HG02840 (cell line): ENCODE measurements around the gene TNNI3.
"Not testable (repeated sequence)": the region's sequence is repeated elsewhere in the genome, so short reads cannot be mapped to it uniquely, and the experiment has no call there.

Experiments
- ATAC-seq: cut with Tn5 transposase; IDR thresholded peaks from one replicate; pipeline ENCODE4 v1.9.1; 2021; ENCODE audit warnings: mild to moderate bottlenecking, moderate library complexity, moderate number of reproducible peaks; ENCODE audit not compliant: unreplicated experiment, low FRiP score

The TNNI3 gene

DNA sequence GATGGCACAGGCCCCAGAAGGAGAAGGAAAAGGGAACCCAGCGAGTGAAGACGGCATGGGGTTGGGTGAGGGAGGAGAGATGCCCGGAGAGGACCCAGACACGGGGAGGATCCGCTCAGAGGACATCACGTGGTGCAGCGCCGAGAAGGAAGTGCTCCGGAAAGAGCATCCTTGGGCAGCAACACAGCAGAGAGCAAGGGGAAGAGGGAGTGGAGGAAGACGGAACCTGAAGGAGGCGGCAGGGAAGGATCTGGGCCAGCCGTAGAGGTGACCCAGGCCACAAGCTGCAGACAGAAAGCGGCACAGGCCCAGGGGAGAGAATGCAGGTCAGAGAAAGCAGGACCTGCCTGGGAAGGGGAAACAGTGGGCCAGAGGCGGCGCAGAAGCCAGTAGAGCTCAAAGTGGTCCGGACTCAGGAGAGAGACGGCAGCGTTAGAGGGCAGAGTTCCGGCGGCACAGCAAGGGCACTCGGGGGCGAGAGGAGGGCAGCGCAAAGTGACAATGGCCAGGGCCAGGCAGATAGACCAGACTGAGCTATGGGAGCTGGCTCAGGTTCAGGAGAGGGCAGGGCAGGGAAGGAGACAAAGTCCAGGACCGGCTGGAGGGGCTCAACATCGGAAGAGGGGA is 41.2 kb downstream of the TNNI3 start:
- ATAC-seq = no peak

DNA sequence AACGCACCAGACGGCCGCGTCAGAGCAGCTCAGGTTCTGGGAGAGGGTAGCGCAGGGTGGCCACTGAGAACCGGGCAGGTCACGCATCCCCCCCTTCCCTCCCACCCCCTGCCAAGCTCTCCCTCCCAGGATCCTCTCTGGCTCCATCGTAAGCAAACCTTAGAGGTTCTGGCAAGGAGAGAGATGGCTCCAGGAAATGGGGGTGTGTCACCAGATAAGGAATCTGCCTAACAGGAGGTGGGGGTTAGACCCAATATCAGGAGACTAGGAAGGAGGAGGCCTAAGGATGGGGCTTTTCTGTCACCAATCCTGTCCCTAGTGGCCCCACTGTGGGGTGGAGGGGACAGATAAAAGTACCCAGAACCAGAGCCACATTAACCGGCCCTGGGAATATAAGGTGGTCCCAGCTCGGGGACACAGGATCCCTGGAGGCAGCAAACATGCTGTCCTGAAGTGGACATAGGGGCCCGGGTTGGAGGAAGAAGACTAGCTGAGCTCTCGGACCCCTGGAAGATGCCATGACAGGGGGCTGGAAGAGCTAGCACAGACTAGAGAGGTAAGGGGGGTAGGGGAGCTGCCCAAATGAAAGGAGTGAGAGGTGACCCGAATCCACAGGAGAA is 42.0 kb downstream of the TNNI3 start:
- ATAC-seq = no peak

DNA sequence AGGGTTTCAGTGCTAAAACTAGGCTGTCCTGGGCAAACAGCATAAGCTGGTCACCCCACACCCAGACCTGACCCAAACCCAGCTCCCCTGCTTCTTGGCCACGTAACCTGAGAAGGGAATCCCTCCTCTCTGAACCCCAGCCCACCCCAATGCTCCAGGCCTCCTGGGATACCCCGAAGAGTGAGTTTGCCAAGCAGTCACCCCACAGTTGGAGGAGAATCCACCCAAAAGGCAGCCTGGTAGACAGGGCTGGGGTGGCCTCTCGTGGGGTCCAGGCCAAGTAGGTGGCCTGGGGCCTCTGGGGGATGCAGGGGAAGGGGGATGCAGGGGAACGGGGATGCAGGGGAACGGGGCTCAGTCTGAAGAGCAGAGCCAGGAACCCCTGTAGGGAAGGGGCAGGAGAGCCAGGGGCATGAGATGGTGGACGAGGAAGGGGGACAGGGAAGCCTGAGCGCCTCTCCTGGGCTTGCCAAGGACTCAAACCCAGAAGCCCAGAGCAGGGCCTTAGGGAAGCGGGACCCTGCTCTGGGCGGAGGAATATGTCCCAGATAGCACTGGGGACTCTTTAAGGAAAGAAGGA is 42.9 kb downstream of the TNNI3 start:
- no peak for ATAC-seq

DNA sequence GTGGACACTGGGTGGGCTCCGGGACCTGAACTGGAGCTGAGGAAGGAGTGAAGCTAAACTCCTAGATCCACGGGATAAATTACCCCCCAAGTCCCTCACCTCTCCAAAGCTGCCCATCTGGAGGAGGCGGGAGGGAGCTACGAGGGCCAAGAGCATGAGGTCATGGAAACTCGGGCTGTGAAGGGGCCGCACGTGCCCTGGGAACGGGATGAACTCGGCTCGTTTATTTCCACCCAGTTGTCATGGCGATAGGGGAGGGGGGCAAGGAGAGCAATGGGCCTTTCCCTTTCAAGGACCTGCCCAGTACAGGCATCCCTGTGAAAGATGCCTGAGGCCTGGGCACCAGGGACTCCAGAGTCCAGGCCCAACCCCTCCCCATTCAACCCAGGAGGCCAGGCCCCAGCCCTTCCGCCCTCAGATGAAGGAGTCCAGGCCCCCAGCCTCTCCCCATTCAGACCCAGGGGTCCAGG is 43.9 kb downstream of the TNNI3 start:
- ATAC-seq = no peak

DNA sequence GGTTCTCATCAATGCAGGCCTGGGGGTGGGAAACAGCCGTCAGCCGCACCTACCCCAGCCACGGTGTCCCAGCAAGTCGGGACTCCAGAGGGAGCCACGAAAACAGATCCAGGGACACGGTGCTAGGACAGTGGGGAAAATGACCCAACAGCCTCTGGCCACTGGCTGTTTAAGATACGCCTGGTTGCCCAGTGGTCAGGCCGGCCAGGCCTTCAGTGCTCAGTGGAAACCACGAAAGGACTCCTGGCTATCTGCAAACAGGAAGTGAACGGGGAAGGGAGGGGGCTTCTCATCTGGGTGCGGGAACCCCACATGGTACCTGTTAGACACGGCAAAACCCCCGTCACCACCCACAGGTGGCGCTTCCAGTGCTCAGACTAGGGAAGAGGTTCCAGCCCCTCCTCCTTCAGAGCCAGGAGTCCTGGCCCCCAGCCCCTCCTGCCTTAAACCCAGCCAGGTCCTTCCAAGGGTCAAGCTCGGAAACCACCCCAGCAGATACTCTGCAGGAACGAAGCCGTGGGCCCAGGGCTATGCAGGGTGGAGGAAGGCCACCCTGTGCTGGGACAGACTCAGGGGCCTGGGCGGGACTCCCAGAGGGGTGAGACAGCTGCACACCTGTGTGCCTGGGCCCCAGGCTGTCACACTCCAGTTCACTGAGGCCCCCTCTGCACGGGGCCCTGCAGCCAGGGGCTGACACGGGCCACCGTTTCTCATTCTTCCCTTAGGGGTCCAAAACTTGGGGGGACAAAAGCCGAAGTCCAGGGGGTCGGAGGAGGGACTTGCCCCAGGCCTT is 44.6 kb downstream of the TNNI3 start:
- ATAC-seq = no peak

DNA sequence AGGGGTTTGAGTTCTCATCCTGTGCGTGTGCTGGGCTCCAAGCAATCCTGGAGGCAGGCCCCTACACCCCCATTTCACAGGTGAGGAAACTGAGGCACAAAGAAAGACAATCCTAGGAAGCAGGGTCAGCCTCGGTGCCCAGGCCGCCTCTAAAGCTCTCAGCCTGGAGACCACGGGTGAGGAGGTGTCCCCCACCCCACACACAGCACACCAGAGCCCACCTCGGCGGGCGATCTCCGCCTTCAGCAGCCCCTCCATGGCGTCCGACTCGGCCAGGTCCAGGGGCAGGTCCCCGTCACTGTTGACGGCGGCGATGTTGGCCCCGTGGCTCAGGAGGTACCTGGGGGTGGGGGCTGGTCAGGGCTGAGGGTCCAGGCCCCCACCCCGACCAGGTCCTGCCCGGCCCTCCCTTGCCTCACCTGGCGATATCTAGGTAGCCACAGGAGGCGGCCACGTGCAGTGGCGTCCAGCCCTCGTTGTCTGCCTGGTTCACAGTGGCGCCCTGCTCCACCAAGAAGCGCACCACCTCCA is 45.2 kb downstream of the TNNI3 start:
- ATAC-seq = no peak

DNA sequence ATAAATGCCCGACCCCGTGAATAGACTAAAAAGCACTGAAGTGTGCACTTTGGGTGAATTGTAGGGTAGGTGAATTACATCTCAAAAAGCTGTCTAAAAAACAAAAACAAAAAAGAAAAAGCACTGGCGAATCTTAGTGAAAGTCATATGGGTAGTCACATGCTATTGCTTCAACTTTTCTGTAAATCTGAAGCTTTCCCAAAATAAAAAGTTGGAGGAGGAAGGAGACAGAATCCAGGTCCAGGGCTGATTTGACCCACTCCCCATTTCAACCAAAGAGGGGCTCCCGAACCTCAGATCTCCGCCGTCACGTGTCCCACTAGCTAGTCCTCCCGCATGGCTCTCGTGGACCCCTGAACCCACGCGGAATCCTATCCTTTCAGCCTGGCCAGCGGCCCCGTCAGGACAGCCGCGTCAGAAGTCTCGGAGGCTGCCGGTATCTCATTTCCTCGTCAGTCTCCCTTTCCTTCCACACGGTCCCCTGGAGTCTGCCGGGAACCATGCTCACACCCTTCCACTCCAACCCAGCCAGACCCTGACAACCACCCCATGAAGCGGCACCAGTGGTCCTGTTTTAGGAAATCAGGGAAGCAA is 46.2 kb downstream of the TNNI3 start:
- no peak for ATAC-seq

DNA sequence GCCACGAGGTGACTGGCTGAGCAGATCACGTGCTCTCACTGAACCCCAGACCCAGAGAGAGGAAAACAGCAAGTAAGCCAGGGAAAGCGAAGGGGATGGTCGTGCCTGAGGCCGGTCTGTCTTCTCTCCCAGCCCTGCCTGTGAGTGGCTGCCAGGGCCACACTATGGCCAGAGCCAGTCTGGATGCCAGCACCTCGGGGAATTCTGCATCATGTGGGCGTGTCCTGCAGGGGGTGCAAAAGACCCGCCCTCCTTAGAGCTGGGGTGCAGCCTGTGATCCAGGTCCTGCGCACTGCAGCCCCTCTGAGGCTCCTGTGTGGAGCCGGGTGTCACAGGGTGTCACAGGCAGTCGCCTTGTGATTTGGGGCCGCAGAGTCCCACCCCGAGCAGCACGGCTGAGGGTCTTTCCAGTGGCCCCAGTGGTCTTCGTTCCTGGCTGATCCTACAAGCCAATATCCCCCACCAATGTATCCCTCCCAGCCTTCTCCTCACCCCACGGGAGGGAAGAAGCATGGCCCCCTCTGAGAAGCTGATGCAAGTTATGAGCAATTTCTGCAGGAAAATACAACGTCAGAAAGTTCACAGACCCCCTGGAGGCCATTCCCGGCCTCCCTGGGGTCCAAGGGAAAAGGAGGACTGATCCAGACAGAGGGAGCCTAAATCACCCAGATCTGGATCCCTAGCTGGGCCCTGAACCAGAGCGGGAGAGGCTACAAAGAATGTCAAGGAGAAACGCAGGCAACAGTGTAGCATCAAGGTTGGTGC is 47.8 kb downstream of the TNNI3 start:
- no peak for ATAC-seq

DNA sequence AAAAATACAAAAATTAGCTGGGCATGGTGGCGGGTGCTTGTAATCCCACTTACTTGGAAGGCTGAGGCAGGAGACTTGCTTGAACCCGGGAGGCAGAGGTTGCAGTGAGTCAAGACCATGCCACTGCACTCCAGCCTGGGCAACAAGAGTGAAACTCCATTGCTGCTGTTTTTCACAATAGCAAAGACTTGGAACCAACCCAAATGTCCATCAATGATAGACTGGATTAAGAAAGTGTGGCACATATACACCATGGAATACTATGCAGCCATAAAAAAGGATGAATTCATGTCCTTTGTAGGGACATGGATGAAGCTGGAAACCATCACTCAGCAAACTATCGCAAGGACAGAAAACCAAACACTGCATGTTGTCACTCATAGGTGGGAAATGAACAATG is 50.3 kb downstream of the TNNI3 start:
- not testable (repeated sequence) for ATAC-seq

DNA sequence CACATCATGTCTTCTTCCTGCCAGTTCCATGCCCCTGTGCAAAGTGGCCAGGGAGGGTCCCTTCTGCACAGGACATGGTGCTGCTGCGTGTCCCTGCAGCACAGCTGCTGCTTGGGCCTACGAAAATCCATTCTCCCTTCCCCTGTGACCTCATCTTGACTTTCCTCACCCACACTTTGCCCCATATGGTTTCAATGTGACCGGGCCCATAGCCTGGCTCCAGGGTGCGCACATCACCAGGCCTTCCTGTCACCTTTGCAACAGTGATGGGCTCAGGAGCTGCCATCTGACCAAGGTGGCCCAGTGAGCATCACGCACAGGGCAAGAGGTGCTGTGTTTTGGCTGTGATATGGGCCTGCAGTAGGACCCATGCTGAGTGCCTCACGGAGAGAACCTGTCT is 50.9 kb downstream of the TNNI3 start:
- no peak for ATAC-seq

DNA sequence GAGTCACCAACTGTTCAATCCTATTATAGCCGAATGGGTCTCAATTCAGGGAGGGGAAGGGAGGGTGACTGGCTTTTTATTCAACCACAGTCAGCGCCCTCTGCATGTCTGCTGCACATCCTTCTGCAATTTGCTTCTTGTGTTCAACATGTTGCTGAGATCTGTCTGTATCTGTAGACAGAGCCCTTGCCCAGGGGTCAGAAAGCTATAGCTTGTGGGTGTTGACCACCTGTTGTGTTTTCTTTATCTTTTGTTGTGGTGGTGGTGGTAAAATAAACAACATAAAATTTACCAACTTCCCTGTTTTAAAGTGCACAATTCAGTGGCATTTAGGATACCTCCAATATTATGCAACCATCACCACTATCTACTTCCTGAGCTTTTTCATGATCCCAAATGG is 52.3 kb downstream of the TNNI3 start:
- ATAC-seq = no peak

DNA sequence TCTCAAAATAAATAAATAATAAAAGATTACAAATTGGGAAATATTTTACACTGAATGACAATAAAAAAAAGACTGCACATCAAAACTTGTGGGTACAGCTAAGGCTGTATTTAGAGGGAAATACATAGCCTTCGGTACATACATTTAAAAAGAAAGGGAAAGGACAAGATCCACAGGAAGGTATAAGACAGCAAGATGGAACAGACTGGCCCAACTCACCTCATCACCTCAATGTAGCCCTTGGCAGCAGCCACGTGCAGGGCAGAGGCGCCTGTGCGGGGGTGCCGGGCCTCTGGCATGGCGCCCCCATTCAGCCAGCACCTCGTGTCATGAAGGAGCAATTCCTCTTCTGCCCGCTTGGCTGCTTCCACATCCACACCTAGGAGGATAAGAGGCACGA is 54.3 kb downstream of the TNNI3 start:
- no peak for ATAC-seq
